DND-41 (cell line): ENCODE data around the gene AKT1.

Source experiments
- ATAC-seq: fragments of 200-7000 bp; cut with Tn5 transposase; 3 replicates; pipeline ENCODE4 v1.9.1; 2021; ENCODE audit warnings: low read depth; ENCODE audit not compliant: insufficient read depth
- DNase-seq: peaks from one replicate; pipeline ENCODE4 v3.0.0-alpha.2; 2020
- H2AFZ ChIP-seq: 2 replicates; pipeline ENCODE4 v1.6.0; 2012; ENCODE audit warnings: low read depth, low read length
- H3K27ac ChIP-seq: 2 replicates; pipeline ENCODE4 v1.5.1; 2012; ENCODE audit warnings: low read length, inconsistent platforms
- H3K27me3 ChIP-seq: fragments of 200-600 bp; sonication (generic); 2 replicates; pipeline ENCODE4 v1.6.0; 2012; ENCODE audit warnings: low read length, mild to moderate bottlenecking, inconsistent platforms; ENCODE audit not compliant: insufficient read depth, poor library complexity
- H3K36me3 ChIP-seq: 2 replicates; pipeline ENCODE4 v1.5.1; 2012; ENCODE audit warnings: low read length, inconsistent platforms; ENCODE audit not compliant: insufficient read depth
- H3K4me1 ChIP-seq: 2 replicates; pipeline ENCODE4 v1.5.1; 2012; ENCODE audit warnings: mild to moderate bottlenecking, low read length; ENCODE audit not compliant: insufficient read depth
- H3K4me2 ChIP-seq: 2 replicates; pipeline ENCODE4 v1.6.0; 2012; ENCODE audit warnings: mild to moderate bottlenecking, moderate library complexity, low read length, inconsistent platforms; ENCODE audit not compliant: insufficient read depth
- H3K4me3 ChIP-seq, 2 experiments: fragments of 200-600 bp in 1 of 2; shearing (Covaris generic) in 1 of 2; 2 replicates each; pipeline ENCODE4 v1.5.1; 2012 to 2016; ENCODE audit warnings: inconsistent platforms in 2 of 2, low read length in 2 of 2, mild to moderate bottlenecking in 2 of 2, low read depth in 1 of 2, moderate library complexity in 1 of 2
- H3K79me2 ChIP-seq: 2 replicates; pipeline ENCODE4 v1.6.0; 2012; ENCODE audit warnings: low read length, inconsistent platforms; ENCODE audit not compliant: insufficient read depth
- H3K9ac ChIP-seq: 2 replicates; pipeline ENCODE4 v1.6.0; 2012; ENCODE audit warnings: low read depth, mild to moderate bottlenecking, inconsistent platforms, low read length, moderate library complexity
- H3K9me3 ChIP-seq: 2 replicates; pipeline ENCODE4 v1.5.1; 2012; ENCODE audit warnings: low read length, moderate library complexity, mild to moderate bottlenecking, inconsistent platforms; ENCODE audit not compliant: insufficient read depth, severe bottlenecking
- H4K20me1 ChIP-seq: 2 replicates; pipeline ENCODE4 v1.6.0; 2012; ENCODE audit warnings: low read length; ENCODE audit not compliant: insufficient read depth
- EZH2 ChIP-seq: IDR thresholded peaks from 3 replicates; pipeline ENCODE4 v1.6.1; 2012; ENCODE audit warnings: borderline replicate concordance, low read depth, mild to moderate bottlenecking, moderate library complexity, low read length, inconsistent platforms; ENCODE audit not compliant: severe bottlenecking
- TF ChIP-seq, protein P1 (sequence below): IDR thresholded peaks from 2 replicates; pipeline ENCODE4 v1.5.1; 2012; ENCODE audit warnings: borderline replicate concordance, low read length, moderate library complexity, mild to moderate bottlenecking; ENCODE audit not compliant: poor library complexity, severe bottlenecking; ENCODE audit errors: extremely low read depth

The AKT1 gene

DNA sequence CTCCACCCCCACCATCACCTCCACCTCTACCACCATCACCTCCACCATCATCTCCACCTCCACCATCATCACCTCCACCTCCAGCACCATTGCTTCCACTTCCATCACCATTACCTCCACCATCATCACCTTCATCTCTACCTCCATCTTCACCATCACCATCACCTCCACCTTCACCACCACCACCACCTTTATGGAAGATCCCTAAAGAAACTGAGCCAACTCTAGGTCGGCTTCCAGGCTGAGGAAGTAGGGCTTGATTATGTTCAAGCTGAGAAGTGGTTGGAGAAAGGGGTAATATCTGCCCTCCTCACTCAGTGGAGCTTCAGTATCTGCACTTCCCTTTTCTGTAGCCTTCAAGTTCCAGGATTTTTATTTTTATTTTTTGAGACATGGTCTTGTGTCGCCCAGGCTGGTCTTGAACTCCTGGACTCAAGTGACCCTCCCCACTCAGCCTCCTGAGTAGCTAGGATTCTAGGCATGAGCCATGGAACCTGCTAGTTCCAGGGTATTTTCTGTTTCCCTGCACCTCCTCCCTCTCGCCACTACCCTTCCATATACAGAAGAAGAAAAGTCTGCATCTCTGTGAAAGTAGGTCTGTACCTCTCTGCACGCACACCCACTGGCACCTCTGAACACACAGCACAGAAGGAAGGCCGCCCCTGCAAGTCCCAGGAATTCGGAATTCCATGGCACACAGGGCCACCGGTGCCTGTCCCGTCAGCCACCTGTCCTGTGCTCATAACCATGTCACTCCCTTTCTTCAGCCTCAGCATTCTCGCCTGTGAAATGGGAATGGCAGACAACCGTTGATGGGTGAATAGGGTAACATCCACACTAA is 11.3 kb upstream of the AKT1 start:
- H4K20me1 ChIP-seq, result peaks cover 18% of the 10 kb centered on the region; the same call in 1 of the 2 replicates
- no peak overlapping the region for H3K27ac ChIP-seq
- H3K4me2 ChIP-seq, result no peak overlapping the region
- H3K9ac ChIP-seq, result no peak overlapping the region
- peaks cover 10% of the 10 kb centered on the region for H3K4me1 ChIP-seq
- ATAC-seq (no peak), DNase-seq (no peak)
- H3K36me3 ChIP-seq, result no peaks in the 10 kb centered on the region
- peaks cover under 1% of the 10 kb centered on the region; the same call in 1 of the 2 replicates for H3K79me2 ChIP-seq
- H3K27me3 ChIP-seq, result no peaks in the 10 kb centered on the region
- H3K4me3 ChIP-seq, result no peak overlapping the region
- H2AFZ ChIP-seq, result no peak overlapping the region
- H3K9me3 ChIP-seq, result no peaks in the 10 kb centered on the region
- TF ChIP-seq, protein P1, sequence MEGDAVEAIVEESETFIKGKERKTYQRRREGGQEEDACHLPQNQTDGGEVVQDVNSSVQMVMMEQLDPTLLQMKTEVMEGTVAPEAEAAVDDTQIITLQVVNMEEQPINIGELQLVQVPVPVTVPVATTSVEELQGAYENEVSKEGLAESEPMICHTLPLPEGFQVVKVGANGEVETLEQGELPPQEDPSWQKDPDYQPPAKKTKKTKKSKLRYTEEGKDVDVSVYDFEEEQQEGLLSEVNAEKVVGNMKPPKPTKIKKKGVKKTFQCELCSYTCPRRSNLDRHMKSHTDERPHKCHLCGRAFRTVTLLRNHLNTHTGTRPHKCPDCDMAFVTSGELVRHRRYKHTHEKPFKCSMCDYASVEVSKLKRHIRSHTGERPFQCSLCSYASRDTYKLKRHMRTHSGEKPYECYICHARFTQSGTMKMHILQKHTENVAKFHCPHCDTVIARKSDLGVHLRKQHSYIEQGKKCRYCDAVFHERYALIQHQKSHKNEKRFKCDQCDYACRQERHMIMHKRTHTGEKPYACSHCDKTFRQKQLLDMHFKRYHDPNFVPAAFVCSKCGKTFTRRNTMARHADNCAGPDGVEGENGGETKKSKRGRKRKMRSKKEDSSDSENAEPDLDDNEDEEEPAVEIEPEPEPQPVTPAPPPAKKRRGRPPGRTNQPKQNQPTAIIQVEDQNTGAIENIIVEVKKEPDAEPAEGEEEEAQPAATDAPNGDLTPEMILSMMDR, result no peak
- TF ChIP-seq EZH2, result no peak

DNA sequence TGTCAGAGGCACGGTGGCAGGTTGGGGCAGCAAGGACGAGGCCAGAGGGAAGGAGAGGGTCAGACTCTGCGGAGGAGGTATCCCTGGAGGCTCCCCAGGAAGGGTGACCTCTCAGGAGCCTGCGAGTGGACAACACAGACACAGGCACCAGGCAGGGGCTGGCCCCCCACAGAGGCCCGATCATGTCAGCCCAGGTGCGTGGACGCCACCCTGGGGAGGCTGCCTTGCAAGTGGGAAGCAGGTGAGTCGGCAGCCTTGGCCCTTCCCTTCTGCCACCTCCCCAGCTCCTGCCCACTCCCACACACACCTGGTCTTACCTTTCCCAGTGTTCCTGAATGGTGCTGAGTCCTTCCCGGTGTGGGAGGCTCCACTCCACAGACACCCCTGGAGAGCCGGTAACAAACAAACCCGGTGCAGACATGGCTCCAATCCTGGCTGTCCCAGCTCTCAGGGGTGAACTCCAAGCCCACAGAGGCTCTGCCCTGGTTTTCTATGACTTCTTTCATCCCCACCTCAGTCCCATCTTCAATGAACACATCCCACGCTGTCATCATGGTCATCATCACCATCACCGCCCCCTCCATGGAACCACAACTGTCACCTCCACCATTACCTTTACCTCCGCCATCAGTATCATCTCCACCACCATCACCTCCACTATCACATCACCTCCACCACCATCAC is 10.5 kb upstream of the AKT1 start:
- peaks cover 18% of the 10 kb centered on the region for H3K4me1 ChIP-seq
- H3K36me3 ChIP-seq, result no peaks in the 10 kb centered on the region; the same call in 1 of the 2 replicates
- TF ChIP-seq, protein P1, result no peak
- no peak for TF ChIP-seq EZH2
- H3K9ac ChIP-seq, result no peak overlapping the region
- H3K27ac ChIP-seq, result no peak overlapping the region
- no peak overlapping the region for H3K4me3 ChIP-seq
- ATAC-seq (no peak), DNase-seq (no peak)
- H3K9me3 ChIP-seq, result no peaks in the 10 kb centered on the region
- no peaks in the 10 kb centered on the region for H3K27me3 ChIP-seq
- H2AFZ ChIP-seq, result no peak overlapping the region
- H4K20me1 ChIP-seq, result peaks cover 24% of the 10 kb centered on the region
- peaks cover 6% of the 10 kb centered on the region; the same call in 1 of the 2 replicates for H3K79me2 ChIP-seq
- H3K4me2 ChIP-seq, result no peak overlapping the region

- Histone ChIP-seq H3K9ac (no peak overlapping the region), H3K79me2 (peaks cover 6% of the 10 kb centered on the region; the same call in 1 of the 2 replicates), H3K4me1 (peaks cover 20% of the 10 kb centered on the region), H3K27ac (no peak overlapping the region), H4K20me1 (peaks cover 24% of the 10 kb centered on the region), H3K9me3 (no peaks in the 10 kb centered on the region), H3K27me3 (no peaks in the 10 kb centered on the region), H3K4me3 (no peak overlapping the region), H3K36me3 (no peaks in the 10 kb centered on the region; the same call in 1 of the 2 replicates), H3K4me2 (no peak overlapping the region), H2AFZ (no peak overlapping the region)
- DNase-seq, result no peak
- no peak for ATAC-seq
- TF ChIP-seq, protein P1, result no peak
- TF ChIP-seq EZH2, result no peak
These were observed 9.8 kb upstream of the AKT1 start for GRCh38 chr14:104805326-104805678.
